ENCODE results near the gene RANBP3.

DNA sequence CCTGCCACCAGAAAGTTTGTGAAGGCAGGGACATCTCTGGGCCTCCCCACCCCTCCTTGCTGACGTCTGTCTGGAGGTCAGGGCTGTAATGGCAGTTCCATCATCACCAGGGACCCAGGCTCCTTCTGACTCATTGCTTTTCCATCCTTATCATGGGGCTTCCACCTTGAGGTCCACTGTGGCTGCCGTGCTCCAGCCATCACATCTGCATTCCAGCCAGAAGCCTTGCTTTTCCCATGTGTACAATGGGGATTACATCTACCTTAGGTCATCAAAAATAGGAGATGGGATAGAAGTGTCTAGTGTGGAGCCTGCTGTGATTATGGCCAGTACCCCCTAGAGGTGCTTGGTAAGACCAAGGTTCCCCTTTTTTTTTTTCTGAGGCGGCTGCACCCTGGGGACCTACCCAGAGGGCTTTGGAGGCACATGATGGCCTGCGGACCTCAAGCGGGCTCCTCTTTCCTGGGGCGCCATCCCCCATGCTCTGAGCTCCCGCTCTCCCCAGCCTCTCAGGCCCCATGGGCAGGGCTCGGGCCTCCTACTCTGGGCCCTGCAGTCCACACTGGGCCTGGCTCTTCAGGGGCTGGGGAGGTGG is 13.4 kb upstream of the RANBP3 start:
- TF ChIP-seq POLR2A (IDR thresholded peaks at IDR 0.05): no peak
- TF ChIP-seq, protein P1, sequence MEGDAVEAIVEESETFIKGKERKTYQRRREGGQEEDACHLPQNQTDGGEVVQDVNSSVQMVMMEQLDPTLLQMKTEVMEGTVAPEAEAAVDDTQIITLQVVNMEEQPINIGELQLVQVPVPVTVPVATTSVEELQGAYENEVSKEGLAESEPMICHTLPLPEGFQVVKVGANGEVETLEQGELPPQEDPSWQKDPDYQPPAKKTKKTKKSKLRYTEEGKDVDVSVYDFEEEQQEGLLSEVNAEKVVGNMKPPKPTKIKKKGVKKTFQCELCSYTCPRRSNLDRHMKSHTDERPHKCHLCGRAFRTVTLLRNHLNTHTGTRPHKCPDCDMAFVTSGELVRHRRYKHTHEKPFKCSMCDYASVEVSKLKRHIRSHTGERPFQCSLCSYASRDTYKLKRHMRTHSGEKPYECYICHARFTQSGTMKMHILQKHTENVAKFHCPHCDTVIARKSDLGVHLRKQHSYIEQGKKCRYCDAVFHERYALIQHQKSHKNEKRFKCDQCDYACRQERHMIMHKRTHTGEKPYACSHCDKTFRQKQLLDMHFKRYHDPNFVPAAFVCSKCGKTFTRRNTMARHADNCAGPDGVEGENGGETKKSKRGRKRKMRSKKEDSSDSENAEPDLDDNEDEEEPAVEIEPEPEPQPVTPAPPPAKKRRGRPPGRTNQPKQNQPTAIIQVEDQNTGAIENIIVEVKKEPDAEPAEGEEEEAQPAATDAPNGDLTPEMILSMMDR (IDR thresholded peaks at IDR 0.05): no peak
- TF ChIP-seq POLR2AphosphoS5 (IDR thresholded peaks at IDR 0.05): no peak
